Activated naive CD8-positive, alpha-beta T cell treated with anti-CD3 and anti-CD28 coated beads, Interleukin-2, amount 50 U/mL, for 16 hours (primary cell): ENCODE data around the gene FUT4.
"Not testable (repeated sequence)": the region's sequence is repeated elsewhere in the genome, so short reads cannot be mapped to it uniquely, and the experiment has no call there.

Experiments
- DNase-seq: peaks from one replicate; pipeline ENCODE4 v3.0.0-alpha.2; 2020; ENCODE audit warnings: low read depth, low spot score

Gene FUT4

GRCh38 chr11:94533206-94533605 lies 10.5 kb upstream of the FUT4 start:
- no peak for DNase-seq

GRCh38 chr11:94533696-94534630 lies 9.8 kb upstream of the FUT4 start:
- DNase-seq, result no peak

GRCh38 chr11:94536386-94536785 lies 7.3 kb upstream of the FUT4 start:
- no peak for DNase-seq

GRCh38 chr11:94537031-94537600 lies 6.6 kb upstream of the FUT4 start:
- DNase-seq, result no peak

GRCh38 chr11:94539420-94539819 lies 4.3 kb upstream of the FUT4 start:
- DNase-seq, result no peak

- no peak for DNase-seq
Observed at GRCh38 chr11:94544646-94545263, 1.0 kb downstream of the FUT4 start.

- DNase-seq, result no peak
Observed at GRCh38 chr11:94545264-94546161, 1.8 kb downstream of the FUT4 start.

GRCh38 chr11:94546162-94546470 lies 2.4 kb downstream of the FUT4 start:
- DNase-seq, result no peak

- DNase-seq, result no peak
Observed at GRCh38 chr11:94546886-94547285, 3.2 kb downstream of the FUT4 start.

GRCh38 chr11:94549146-94549545 lies 5.4 kb downstream of the FUT4 start:
- no peak for DNase-seq

GRCh38 chr11:94550513-94550912 lies 6.8 kb downstream of the FUT4 start:
- no peak for DNase-seq

GRCh38 chr11:94553938-94554337 lies 10.2 kb downstream of the FUT4 start:
- no peak for DNase-seq

GRCh38 chr11:94555752-94556329 lies 12.1 kb downstream of the FUT4 start:
- not testable (repeated sequence) for DNase-seq

- no peak for DNase-seq
Observed at GRCh38 chr11:94557421-94557820, 13.7 kb downstream of the FUT4 start.

- no peak for DNase-seq
Observed at GRCh38 chr11:94557992-94558391, 14.3 kb downstream of the FUT4 start.

GRCh38 chr11:94558468-94558867 lies 14.7 kb downstream of the FUT4 start:
- no peak for DNase-seq

GRCh38 chr11:94558932-94559331 lies 15.2 kb downstream of the FUT4 start:
- no peak for DNase-seq

GRCh38 chr11:94559361-94559760 lies 15.6 kb downstream of the FUT4 start:
- DNase-seq, result no peak

GRCh38 chr11:94560834-94561233 lies 17.1 kb downstream of the FUT4 start:
- no peak for DNase-seq

- no peak for DNase-seq
Observed at GRCh38 chr11:94563176-94563847, 19.6 kb downstream of the FUT4 start.
